OCI-LY7 (cell line): ENCODE measurements around the gene EPHA6. TPM values are rescaled to one million over a fixed set of nuclear protein-coding genes. Genes with fewer than 3 reads are reported as not detected.

Experiments used
- BruUV-seq: library from RNA; stranded (reverse); fragments of 400-500 nt; replicated peaks from 2 replicates; lab custom pipeline; 2021; lab: Mats Ljungman, UMichigan
- CTCF ChIA-PET: fragments of 300-600 bp; sonication (Branson Sonifier 250); formaldehyde crosslinking; loops from one replicate; lab custom pipeline; 2022; ENCODE audit warnings: antibody characterized with exemption; ENCODE audit not compliant: unreplicated experiment; lab: Charles Lee
- POLR2A ChIA-PET: fragments of 300-600 bp; sonication (Branson Sonifier 250); formaldehyde crosslinking; loops from one replicate; lab custom pipeline; 2022; ENCODE audit warnings: antibody characterized with exemption; lab: Charles Lee
- DNase-seq: peaks from one replicate; pipeline ENCODE4 v3.0.0-alpha.2; 2015; ENCODE audit warnings: low spot score
- H2AFZ ChIP-seq: fragments of 200-600 bp; sonication (generic), shearing (Covaris generic); 2 replicates; pipeline ENCODE4 v1.6.1; 2014; ENCODE audit warnings: mild to moderate bottlenecking, antibody characterized with exemption, low read length, moderate library complexity
- H3K27ac ChIP-seq: fragments of 200-600 bp; sonication (generic); 2 replicates; pipeline ENCODE4 v1.5.1; 2014; ENCODE audit warnings: mixed run types, low read depth, mild to moderate bottlenecking, moderate library complexity, low read length, inconsistent platforms; ENCODE audit not compliant: poor library complexity, severe bottlenecking
- H3K36me3 ChIP-seq: fragments of 200-600 bp; sonication (generic); 2 replicates; pipeline ENCODE4 v1.6.1; 2014; ENCODE audit warnings: mild to moderate bottlenecking, antibody characterized with exemption, low read length, moderate library complexity, mixed read lengths; ENCODE audit not compliant: insufficient read depth
- H3K4me1 ChIP-seq: fragments of 200-600 bp; sonication (generic); 2 replicates; pipeline ENCODE4 v1.5.1; 2014; ENCODE audit warnings: mild to moderate bottlenecking, low read length; ENCODE audit not compliant: insufficient read depth, poor library complexity, severe bottlenecking
- H3K4me2 ChIP-seq: fragments of 200-600 bp; sonication (generic); 2 replicates; pipeline ENCODE4 v1.6.1; 2014; ENCODE audit warnings: mild to moderate bottlenecking, low read length
- H3K4me3 ChIP-seq: fragments of 200-600 bp; sonication (generic); 2 replicates; pipeline ENCODE4 v1.5.1; 2014; ENCODE audit warnings: mild to moderate bottlenecking, low read depth, low read length; ENCODE audit not compliant: poor library complexity, severe bottlenecking
- H3K79me2 ChIP-seq: fragments of 200-600 bp; sonication (generic); 2 replicates; pipeline ENCODE4 v1.6.1; 2016; ENCODE audit warnings: low read depth, mild to moderate bottlenecking, low read length, moderate library complexity, mixed read lengths; ENCODE audit not compliant: insufficient read depth
- H3K9me2 ChIP-seq: fragments of 200-600 bp; sonication (generic); 2 replicates; pipeline ENCODE4 v1.6.1; 2016; ENCODE audit warnings: mild to moderate bottlenecking, low read length, mixed read lengths; ENCODE audit not compliant: insufficient read depth
- H3K9me3 ChIP-seq: fragments of 200-600 bp; sonication (generic); 2 replicates; pipeline ENCODE4 v1.6.1; 2014; ENCODE audit warnings: mild to moderate bottlenecking, mixed run types, low read length, mixed read lengths
- H4K20me1 ChIP-seq: fragments of 200-600 bp; sonication (generic); 2 replicates; pipeline ENCODE4 v1.6.1; 2014; ENCODE audit warnings: mild to moderate bottlenecking, antibody characterized with exemption, low read length, moderate library complexity, mixed read lengths; ENCODE audit not compliant: insufficient read depth
- EZH2phosphoT487 ChIP-seq: fragments of 200-600 bp; sonication (generic); IDR thresholded peaks from 2 replicates; pipeline ENCODE4 v1.6.1; 2018; ENCODE audit warnings: low read depth, borderline replicate concordance, mild to moderate bottlenecking, mixed run types, antibody characterized with exemption, low read length, moderate library complexity, mixed read lengths
- intact Hi-C: fragments of 100-400 bp; cut with micrococcal nuclease; formaldehyde crosslinking; loops from one replicate; pipeline ENCODE4 v1.10.0; 2022; ENCODE audit not compliant: unreplicated experiment
- total RNA-seq, 2 experiments: library from RNA; depleted of rRNA in 1 of 2; stranded (reverse); fragments of >200 nt in 1 of 2; shearing (Covaris generic) in 1 of 2; gene quantifications; 2 replicates each; pipeline ENCODE4 v1.2.3, GENCODE V29; 2014 to 2022
- TF ChIP-seq, protein P1 (sequence below): fragments of 200-600 bp; sonication (generic); conservative IDR thresholded peaks from 2 replicates; pipeline ENCODE4 v1.5.1; 2014; ENCODE audit warnings: mild to moderate bottlenecking, antibody characterized with exemption, low read length, moderate library complexity, mixed read lengths

EPHA6 gene
- total RNA-seq, 2 experiments from 2014 or later = not detected

DNA sequence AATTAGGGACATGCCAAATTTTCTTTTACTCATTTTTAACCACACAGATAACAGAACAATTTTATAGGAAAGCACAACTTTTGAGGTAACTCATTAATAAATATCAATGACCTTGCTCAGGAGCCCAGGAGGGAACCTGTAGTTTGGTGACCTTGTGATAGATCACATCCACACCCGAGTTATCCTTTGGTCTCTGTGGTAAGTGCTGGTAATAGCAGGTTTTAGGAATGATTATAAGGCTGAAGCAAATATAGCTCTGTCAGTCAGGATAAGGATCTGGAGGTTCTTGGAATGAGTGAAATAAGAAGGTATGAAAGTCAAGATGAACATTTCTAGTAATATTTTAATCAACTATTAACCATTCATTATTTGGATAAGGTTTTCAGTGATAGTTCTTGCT is 46.5 kb downstream of the EPHA6 start:
- H3K9me3 ChIP-seq = no peaks in the 10 kb centered on the region
- H3K9me2 ChIP-seq = no peaks in the 10 kb centered on the region
- no peaks in the 10 kb centered on the region for H3K79me2 ChIP-seq
- no peaks in the 10 kb centered on the region for H3K36me3 ChIP-seq
- BruUV-seq = no TSS peak
- no peak overlapping the region for H3K27ac ChIP-seq
- no peak overlapping the region for H2AFZ ChIP-seq
- no peak overlapping the region for H3K4me3 ChIP-seq
- ChIA-PET POLR2A (no interaction called here), CTCF (no interaction called here)
- H3K4me2 ChIP-seq = no peak overlapping the region
- no peaks in the 10 kb centered on the region for H4K20me1 ChIP-seq
- no peak for DNase-seq
- intact Hi-C loops = loop anchor here (5.0 to 10.0 kb wide), 3 partner anchors 796 to 1164 kb away; no protein-coding TSS in a partner anchor
- no peaks in the 10 kb centered on the region for H3K4me1 ChIP-seq
- TF ChIP-seq EZH2phosphoT487 = no peak
- TF ChIP-seq, protein P1, sequence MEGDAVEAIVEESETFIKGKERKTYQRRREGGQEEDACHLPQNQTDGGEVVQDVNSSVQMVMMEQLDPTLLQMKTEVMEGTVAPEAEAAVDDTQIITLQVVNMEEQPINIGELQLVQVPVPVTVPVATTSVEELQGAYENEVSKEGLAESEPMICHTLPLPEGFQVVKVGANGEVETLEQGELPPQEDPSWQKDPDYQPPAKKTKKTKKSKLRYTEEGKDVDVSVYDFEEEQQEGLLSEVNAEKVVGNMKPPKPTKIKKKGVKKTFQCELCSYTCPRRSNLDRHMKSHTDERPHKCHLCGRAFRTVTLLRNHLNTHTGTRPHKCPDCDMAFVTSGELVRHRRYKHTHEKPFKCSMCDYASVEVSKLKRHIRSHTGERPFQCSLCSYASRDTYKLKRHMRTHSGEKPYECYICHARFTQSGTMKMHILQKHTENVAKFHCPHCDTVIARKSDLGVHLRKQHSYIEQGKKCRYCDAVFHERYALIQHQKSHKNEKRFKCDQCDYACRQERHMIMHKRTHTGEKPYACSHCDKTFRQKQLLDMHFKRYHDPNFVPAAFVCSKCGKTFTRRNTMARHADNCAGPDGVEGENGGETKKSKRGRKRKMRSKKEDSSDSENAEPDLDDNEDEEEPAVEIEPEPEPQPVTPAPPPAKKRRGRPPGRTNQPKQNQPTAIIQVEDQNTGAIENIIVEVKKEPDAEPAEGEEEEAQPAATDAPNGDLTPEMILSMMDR = no peak

- Histone ChIP-seq H3K4me2 (no peak overlapping the region), H3K4me3 (no peak overlapping the region), H3K9me3 (no peaks in the 10 kb centered on the region), H3K36me3 (no peaks in the 10 kb centered on the region), H3K79me2 (no peaks in the 10 kb centered on the region), H4K20me1 (no peaks in the 10 kb centered on the region), H3K27ac (no peak overlapping the region), H3K4me1 (no peaks in the 10 kb centered on the region), H2AFZ (no peak overlapping the region), H3K9me2 (no peaks in the 10 kb centered on the region)
- DNase-seq = peak; percentile 33
- no TSS peak for BruUV-seq
- TF ChIP-seq, protein P1 = peak; percentile 78
- no peak for TF ChIP-seq EZH2phosphoT487
- ChIA-PET CTCF (no interaction called here), POLR2A (interaction anchor here (0.6 kb wide), 1 partner anchor 503 kb away, joined by 3 read pairs; no protein-coding TSS in a partner anchor)
- intact Hi-C loops = loop anchor here (5.0 to 10.0 kb wide), 3 partner anchors 794 to 1162 kb away; no protein-coding TSS in a partner anchor
Measured at GRCh38 chr3:96863129-96863740, 48.8 kb downstream of the EPHA6 start.

DNA sequence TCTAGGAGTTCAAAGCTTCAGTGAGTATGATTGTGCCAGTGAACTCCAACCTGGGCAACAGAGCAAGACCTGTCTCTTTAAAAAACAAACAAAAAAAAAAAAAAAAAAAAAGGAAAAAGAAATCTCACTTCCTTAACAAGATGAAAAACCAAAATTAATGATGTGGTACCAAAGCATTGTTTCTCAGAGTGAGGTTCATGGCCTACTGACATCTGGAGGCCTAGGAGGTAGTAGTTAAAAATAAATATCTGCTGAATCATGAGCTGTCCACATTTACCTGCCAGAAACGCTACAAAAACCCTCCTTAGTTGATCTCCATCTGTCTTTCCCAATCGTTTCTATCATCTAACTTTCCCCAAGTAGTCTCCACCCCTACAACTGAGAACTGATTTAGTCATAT is 51.2 kb downstream of the EPHA6 start:
- POLR2A ChIA-PET = interaction anchor here (0.7 kb wide), 1 partner anchor 221 kb away, joined by 6 read pairs; no protein-coding TSS in a partner anchor
- Histone ChIP-seq H3K36me3 (no peaks in the 10 kb centered on the region), H4K20me1 (no peaks in the 10 kb centered on the region), H3K27ac (no peak overlapping the region), H3K9me2 (no peaks in the 10 kb centered on the region), H3K4me3 (no peak overlapping the region), H3K4me2 (no peak overlapping the region), H2AFZ (0 out of 2 replicates have a peak overlapping the region, but pooled peaks have one; percentile 19), H3K9me3 (no peaks in the 10 kb centered on the region), H3K79me2 (no peaks in the 10 kb centered on the region), H3K4me1 (no peaks in the 10 kb centered on the region)
- intact Hi-C loops = loop anchor here (10.0 kb wide), 2 partner anchors 849 to 1159 kb away; no protein-coding TSS in a partner anchor
- no peak for DNase-seq
- no TSS peak for BruUV-seq
- TF ChIP-seq, protein P1 = no peak
- no peak for TF ChIP-seq EZH2phosphoT487
- CTCF ChIA-PET = no interaction called here
